ENCODE results near the gene ARMC7. TPM values are rescaled to one million over a fixed set of nuclear protein-coding genes. Genes with fewer than 3 reads are reported as not detected.
"Not testable (repeated sequence)": the region's sequence is repeated elsewhere in the genome, so short reads cannot be mapped to it uniquely, and the experiment has no call there.

ARMC7 gene
- total and polyA plus RNA-seq, 2 of the 13 experiments (the other 11 are each of a cell fraction or from before 2014, with no cell fraction given): 3.9 to 4.2 TPM

GRCh38 chr17:75137762-75138161 lies 28.0 kb downstream of the ARMC7 start:
- POLR2A ChIA-PET: interaction anchor here (0.8 kb wide), 1 partner anchor 17 kb away, joined by 3 read pairs; no protein-coding TSS in a partner anchor
- not testable (repeated sequence) for FAIRE-seq
- WGBS (ENCODE audit: low lambda C conversion rate): 93% methylated on average over 9 of the region's 9 CpGs

GRCh38 chr17:75138519-75138918 lies 28.8 kb downstream of the ARMC7 start:
- Histone ChIP-seq H2AFZ (ENCODE audit: low read length) (no peak overlapping the region), H3K27ac (ENCODE audit: extremely low read length, insufficient read depth, low read length) (no peak overlapping the region), H3K9me3 (ENCODE audit: low read length) (no peaks in the 10 kb centered on the region), H3K36me3 (replicated peaks in 1 of 2; ENCODE audit: control insufficient read depth in 1 of 2, insufficient read depth in 2 of 2, low read length in 2 of 2) (peaks cover 16 to 57% of the 10 kb centered on the region in 2 experiments), H3K79me2 (ENCODE audit: insufficient read depth, low read length) (no peaks in the 10 kb centered on the region), H3K4me3 (replicated peaks in 1 of 3; ENCODE audit: insufficient read depth in 1 of 3, low read depth in 2 of 3, low read length in 3 of 3) (no peak overlapping the region), H3K4me2 (ENCODE audit: low read depth, low read length) (no peak overlapping the region), H4K20me1 (ENCODE audit: insufficient read depth, low read length) (no peaks in the 10 kb centered on the region), H3K4me1 (ENCODE audit: insufficient read depth, low read length) (peaks cover 1% of the 10 kb centered on the region), H3K27me3 (ENCODE audit: control insufficient read depth in 1 of 2, insufficient read depth in 2 of 2, low read length in 2 of 2) (no peaks in the 10 kb centered on the region), H3K9ac (ENCODE audit: insufficient read depth, low read depth, low read length) (no peak overlapping the region)
- WGBS (ENCODE audit: low lambda C conversion rate): 91% methylated on average over 5 of the region's 5 CpGs
- no TSS peak for BruUV-seq (replicated peaks)
- intact Hi-C loops (cut with micrococcal nuclease; ENCODE audit: unreplicated experiment) (no loop called here), in situ Hi-C loops (cut with HindIII; ENCODE audit: extremely low pct_ligation_motif_present, low pct_unique_long_range_greater_than_20kb) (no loop called here)
- CTCF ChIA-PET (ENCODE audit: low intra/inter-chr PET ratio, low total read pairs): no interaction called here
- ATAC-seq (no peak), DNase-seq (ENCODE audit: low spot score) (no peak), FAIRE-seq (no peak)
- POLR2A ChIA-PET: interaction anchor here (0.8 kb wide), 1 partner anchor 16 kb away, joined by 3 read pairs; no protein-coding TSS in a partner anchor
- TF ChIP-seq ATF4 (CRISPR knock-in tag; IDR thresholded peaks at IDR 0.05) (no peak), ARID5B (CRISPR knock-in tag; IDR thresholded peaks at IDR 0.05) (no peak), ZNF451 (CRISPR knock-in tag; IDR thresholded peaks at IDR 0.05) (no peak), PBX3 (CRISPR knock-in tag; IDR thresholded peaks at IDR 0.05; ENCODE audit: borderline replicate concordance) (no peak), HMGXB4 (CRISPR knock-in tag; IDR thresholded peaks at IDR 0.05; ENCODE audit: borderline replicate concordance in 1 of 2, low read depth in 1 of 2) (no peak), E2F2 (CRISPR knock-in tag; IDR thresholded peaks at IDR 0.05; ENCODE audit: borderline replicate concordance) (no peak)

More at GRCh38 chr17:75137762-75138161, 28.0 kb downstream of the ARMC7 start:
- H3K4me2 ChIP-seq (ENCODE audit: low read depth, low read length); in situ Hi-C loops (cut with HindIII; ENCODE audit: extremely low pct_ligation_motif_present, low pct_unique_long_range_greater_than_20kb); H3K27me3 ChIP-seq (ENCODE audit: control insufficient read depth in 1 of 2, insufficient read depth in 2 of 2, low read length in 2 of 2); H3K79me2 ChIP-seq (ENCODE audit: insufficient read depth, low read length); ATAC-seq; H3K27ac ChIP-seq (ENCODE audit: extremely low read length, insufficient read depth, low read length); H3K9me3 ChIP-seq (ENCODE audit: low read length); DNase-seq (ENCODE audit: low spot score); H4K20me1 ChIP-seq (ENCODE audit: insufficient read depth, low read length); BruUV-seq (replicated peaks); H3K9ac ChIP-seq (ENCODE audit: insufficient read depth, low read depth, low read length); H3K4me1 ChIP-seq (ENCODE audit: insufficient read depth, low read length); H2AFZ ChIP-seq (ENCODE audit: low read length); H3K4me3 ChIP-seq (replicated peaks in 1 of 3; ENCODE audit: insufficient read depth in 1 of 3, low read depth in 2 of 3, low read length in 3 of 3); intact Hi-C loops (cut with micrococcal nuclease; ENCODE audit: unreplicated experiment); CTCF ChIA-PET (ENCODE audit: low intra/inter-chr PET ratio, low total read pairs): not testable (repeated sequence)
- peaks cover 9 to 49% of the 10 kb centered on the region in 2 experiments for H3K36me3 ChIP-seq (replicated peaks in 1 of 2; ENCODE audit: control insufficient read depth in 1 of 2, insufficient read depth in 2 of 2, low read length in 2 of 2)
